Kidney tubule cell (primary cell): Measurements from ENCODE around the gene CHEK1.
"Not testable (repeated sequence)": the region's sequence is repeated elsewhere in the genome, so short reads cannot be mapped to it uniquely, and the experiment has no call there.

Experiments
- DNase-seq: peaks from one replicate; pipeline ENCODE4 v3.0.0-alpha.2; 2018; ENCODE audit warnings: low spot score

CHEK1 gene

DNA sequence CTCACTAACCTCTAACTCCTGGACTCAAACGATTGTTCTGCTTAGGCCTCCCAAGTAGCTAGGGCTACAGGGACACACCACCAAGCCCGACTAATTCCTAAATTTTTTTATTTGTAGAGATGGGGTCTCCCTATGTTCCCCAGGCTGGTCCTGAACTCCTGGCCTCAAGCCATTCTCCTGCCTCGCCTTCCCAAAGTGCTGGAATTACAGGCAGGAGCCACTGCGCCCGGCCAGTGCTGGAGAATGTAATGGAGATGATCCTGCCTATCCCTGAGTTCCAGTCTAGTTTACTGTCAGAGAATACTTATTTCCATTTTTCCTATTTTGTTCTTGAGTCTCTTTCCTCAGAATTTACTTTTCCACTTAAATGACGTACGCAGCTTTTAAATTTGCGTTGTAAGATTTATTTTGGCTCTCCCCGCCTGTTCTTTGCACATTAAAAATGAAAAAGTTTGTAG lies at the start of gene CHEK1:
Gene CHEK1 (plus strand): TSS at position 408 of the 458 bp plus-strand sequence. CDS start 1,606 bp downstream, outside the sequence.
- DNase-seq, result no peak

- not testable (repeated sequence) for DNase-seq
Observed at GRCh38 chr11:125577181-125577580, 47.8 kb upstream of the CHEK1 start.

- no peak for DNase-seq
Observed at GRCh38 chr11:125578783-125579182, 46.2 kb upstream of the CHEK1 start.

DNA sequence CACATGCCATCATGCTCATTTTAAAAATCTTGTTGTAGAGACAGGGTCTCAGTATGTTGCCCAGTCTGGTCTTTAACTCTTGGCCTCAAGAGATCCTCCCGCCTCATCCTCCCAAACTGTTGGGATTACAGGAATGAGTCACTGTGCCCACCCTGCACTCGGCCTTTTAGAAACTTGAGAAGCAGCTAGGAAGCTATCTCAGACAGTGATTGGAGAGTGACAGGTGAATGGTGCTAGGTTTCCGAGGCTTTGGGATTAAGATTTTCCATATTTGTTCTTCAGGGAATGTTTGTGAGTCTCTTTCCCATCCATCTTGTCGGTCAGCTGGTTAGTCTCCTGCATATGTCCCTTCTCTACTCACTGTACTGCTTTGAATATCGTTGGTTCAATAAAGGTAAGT lies 45.2 kb upstream of the CHEK1 start:
- no peak for DNase-seq

DNA sequence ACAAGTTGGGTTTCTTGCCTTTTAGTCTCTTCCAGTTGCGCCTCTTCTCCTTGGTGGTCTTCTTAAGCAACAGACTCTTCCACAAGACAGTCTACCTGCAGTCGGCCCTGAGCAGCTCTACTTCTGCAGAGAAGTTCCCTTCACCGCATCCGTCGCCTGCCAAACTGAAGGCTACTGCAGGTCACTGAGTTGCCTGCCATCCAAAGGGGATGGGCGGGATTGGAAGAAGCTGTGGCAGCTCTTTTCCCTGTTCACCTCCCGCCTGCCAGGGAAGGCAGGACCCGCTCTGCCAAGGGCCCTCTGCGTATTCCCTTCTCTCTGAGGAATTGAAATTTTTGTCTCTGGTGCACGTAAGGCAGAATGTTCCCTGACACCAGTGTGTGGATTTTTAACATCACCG lies 41.5 kb upstream of the CHEK1 start:
- no peak for DNase-seq

DNA sequence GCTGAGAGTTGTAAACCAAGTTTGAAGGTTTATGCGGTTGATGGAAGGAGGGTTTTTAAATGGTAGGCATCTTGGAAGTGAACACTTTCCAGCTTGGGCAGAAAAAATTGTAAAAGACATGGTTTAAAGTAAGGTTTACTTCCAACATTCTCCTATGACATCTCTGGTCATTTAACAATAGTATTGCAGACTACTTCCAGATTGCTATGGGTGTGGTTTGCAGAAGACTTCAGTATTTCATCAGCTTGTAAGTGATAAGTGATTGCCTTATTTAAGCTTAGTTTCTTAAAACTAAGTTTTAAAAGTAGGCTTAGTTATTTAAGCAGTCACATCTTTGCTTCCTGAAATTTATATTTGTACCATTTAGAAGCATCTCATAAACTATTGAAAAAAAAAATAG lies 39.5 kb upstream of the CHEK1 start:
- DNase-seq, result no peak

- no peak for DNase-seq
Observed at GRCh38 chr11:125586623-125587022, 38.3 kb upstream of the CHEK1 start.

GRCh38 chr11:125587480-125587879 lies 37.5 kb upstream of the CHEK1 start:
- no peak for DNase-seq

- DNase-seq, result peak; percentile 54
Observed at GRCh38 chr11:125588505-125588904, 36.5 kb upstream of the CHEK1 start.

DNA sequence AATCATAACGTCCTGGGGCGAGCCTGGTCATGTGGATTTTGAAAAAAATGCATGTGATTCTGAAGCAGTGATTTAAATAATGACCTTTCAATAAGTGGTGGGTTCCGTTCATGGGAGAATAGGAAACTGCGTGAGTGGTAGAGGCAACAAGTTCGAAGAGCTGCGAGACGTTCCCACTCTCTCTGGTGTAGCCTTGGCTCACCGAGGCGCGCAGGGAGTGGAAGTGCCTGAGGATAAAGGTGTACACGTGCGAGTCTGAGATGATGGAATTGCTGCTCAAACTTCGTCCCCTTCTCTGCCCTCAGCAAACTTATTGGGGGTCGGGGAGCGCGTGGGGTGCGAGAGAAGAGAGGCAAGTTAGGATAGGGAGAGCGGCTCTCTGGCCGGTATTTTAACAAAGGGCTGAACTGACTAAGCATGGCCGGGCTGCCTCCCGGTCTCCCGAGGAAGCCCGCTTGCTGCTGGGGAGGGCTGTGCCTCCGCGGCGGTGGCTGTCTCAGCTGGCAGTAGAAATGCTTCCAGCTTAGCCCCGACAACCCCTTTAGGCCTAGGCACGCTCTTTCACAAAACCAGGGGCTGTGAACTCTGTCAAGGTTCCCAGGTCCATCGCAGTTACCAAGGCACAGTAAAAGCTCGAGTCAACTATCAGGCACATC lies 33.2 kb upstream of the CHEK1 start:
- peak; percentile 49 for DNase-seq

DNA sequence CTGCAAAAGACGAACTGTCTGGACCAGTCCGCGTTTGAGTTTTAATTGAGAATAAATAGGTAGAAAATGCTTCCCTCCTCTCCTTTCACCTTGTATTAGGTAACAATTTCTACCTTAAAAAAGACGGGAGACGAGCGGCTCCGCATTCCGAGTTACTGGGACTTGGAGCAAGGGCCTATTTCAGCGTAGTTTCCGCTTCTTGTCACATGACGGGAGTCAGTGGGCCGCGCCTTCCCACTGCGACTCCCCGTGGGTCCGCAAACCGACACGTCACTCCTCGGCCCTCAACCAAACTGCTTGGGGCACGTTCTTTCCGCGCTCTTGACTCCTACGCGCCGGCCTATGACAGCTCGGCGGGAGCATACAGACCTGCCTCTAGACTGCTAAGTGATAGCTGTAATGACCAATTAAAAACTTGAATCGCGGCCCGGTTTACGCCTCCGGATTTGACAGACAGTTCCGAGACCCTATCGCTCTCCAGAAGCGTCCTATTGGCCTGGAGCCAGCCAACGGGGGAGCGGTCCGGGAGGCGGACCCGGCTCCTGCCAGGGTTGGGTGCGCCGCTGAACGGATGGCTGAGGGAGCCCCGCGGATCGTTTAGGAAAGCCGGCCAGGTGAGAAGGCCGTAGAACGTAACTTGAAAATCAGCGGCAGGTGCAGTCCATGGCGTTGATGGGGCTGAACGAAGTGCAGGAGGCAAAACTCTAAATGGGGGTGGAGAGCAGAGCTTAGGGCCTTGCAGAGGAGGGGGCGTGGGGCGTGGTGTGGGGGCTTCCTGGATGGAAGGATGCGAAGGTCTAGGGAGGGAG lies 32.5 kb upstream of the CHEK1 start, which contains the start of gene STT3A:
Gene STT3A (plus strand): TSS at position 548 of the 809 bp plus-strand sequence. CDS start 3,064 bp downstream, outside the sequence.
- DNase-seq, result peak; percentile 100

DNA sequence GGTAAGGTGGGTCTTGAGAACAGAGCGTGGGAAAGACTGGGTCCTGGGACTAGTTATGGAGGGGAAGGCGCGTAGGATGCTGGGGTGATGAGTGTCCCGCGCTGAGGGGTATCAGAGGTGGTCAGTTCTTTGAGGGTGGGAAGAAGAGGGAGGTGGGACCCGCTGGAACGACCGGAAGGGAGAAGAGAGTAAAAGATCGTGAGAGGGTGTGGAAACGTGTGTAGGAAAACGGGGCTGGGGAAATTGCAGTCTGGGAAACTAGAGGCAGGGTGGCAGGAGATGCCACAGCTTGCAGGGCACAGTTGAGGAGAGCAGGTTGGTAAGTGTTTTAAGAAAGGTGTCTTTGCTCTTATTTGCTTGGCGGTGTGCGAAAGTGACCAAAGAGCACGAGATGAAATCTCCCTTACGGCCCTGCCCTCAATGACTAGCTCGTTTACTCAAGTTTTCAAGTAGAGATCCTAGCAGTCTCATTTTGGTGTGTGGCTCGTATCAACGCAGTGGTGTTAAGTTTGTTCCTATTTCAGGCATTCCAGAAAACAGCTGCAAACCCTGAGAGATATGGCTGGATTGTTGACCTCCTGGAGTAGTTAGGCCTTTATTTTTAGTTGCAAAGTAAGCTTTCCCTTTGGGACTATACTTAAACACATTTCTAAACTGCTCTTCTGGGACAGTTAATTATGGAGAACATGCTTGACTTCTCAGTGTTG lies 31.7 kb upstream of the CHEK1 start:
- peak; percentile 70 for DNase-seq

- no peak for DNase-seq
Observed at GRCh38 chr11:125594958-125595357, 30.0 kb upstream of the CHEK1 start.

DNA sequence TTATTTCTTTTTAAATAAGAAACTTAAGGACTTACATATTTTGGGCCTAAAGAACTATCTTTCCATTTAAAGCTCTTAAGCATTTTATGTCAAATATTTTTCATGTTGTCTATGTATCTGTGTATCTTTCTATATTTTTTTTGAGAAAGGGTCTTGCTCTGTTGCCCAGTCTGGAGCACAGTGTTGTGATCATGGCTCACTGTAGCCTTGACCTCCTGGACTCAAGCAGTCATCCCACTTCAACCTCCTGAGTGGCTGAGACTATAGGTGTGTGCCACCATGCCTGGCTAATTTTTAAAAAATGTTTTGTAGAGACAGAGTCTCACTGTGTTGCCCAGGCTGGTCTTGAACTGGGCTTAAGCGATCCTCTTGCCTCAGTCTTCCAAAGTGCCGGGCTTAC lies 24.3 kb upstream of the CHEK1 start:
- DNase-seq, result no peak

DNA sequence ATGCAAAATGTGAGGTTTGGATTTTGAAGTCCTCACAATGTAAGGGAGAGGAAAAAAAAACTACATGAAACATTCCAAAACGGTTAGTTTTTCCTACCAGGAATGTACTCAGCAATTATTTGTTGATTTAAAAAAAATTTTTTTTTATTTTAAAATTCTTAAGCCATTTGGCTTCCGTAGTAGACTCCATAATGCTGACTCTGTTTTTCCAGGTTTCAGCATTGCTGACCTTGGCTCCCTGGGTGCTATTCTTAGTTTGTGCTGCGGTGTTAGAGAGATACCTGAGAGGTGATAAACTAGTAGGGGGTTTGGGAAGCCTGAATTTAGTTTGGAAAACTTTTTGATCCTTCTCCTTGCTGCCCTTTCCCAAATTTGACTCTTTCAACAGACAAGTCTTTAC lies 21.8 kb upstream of the CHEK1 start:
- DNase-seq, result no peak

DNA sequence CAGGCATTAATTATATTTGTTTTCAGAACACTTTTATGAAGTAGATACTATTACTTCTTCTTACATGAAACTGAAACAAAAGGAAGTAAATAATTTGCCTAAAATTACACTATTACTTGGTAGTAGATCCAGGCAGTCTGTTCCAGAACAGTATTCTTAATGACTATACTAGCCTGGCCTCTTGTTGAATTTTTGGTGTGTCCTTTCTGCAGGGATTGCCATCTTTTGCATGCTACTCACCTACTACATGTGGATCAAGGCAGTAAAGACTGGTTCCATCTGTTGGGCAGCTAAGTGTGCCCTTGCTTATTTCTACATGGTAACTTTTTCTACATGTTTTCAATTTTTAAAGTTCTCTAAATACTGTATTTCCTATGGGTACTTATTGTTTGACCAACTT lies 19.5 kb upstream of the CHEK1 start:
- DNase-seq, result no peak

DNA sequence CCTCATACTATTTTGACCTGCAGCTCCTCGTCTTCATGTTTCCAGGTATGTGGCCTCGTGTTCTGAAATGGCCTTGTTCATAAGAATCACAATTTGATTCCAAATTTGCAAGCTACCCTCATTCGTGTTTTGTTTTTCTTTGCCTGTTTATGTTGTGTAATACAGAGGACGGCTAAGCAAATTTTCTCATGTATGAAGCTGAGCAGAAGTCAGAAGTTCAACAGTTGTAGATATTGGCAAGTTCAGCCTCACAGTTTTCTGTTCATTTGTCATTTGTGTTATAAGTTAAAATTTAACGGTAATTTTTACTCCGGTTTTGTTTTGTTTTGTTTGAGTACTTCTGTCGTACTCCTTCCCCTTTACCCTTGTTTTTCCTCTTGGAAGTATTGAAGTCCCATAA lies 15.4 kb upstream of the CHEK1 start:
- no peak for DNase-seq

- no peak for DNase-seq
Observed at GRCh38 chr11:125618383-125618782, 6.6 kb upstream of the CHEK1 start.

DNA sequence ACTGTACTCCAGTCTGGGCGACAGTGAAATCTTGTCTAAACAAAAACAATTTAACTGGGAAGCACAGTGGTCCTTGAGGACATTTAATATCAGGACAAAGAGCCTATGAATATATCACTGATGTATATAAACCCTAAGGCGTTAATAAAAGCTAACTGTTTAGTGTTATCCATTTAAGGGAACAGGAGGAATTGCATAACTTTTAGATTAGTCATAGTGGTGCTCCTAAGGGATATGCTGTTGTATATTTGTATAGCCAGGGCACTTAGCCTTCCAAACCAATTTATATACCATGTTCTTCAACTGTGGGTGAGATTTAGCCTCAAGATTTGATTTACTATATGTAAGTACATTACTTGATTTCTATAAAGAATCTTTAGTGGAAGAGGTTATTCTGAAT lies 3.0 kb upstream of the CHEK1 start:
- DNase-seq, result peak; percentile 40

DNA sequence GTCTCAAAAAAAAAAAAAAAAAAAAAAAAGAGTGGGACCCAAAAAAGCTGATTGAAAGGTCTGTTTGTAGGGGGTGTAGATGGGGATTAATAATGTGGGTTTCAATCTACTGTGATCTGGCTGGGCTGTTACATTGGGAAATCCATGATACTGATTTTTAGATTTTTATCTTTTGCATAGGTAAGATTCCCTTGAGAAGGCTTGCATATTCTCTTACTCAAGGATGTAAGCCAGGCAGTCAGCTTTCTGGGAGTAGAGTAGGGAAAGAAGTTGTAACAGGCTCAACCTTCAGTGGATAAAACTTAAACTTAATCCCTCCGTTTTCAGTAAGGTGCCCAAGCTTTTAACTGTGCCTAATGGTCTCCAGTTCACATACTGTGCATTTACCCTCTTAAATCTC lies 1.9 kb upstream of the CHEK1 start:
- no peak for DNase-seq

GRCh38 chr11:125625225-125625629 lies 264 bp downstream of the CHEK1 start:
- DNase-seq, result no peak

DNA sequence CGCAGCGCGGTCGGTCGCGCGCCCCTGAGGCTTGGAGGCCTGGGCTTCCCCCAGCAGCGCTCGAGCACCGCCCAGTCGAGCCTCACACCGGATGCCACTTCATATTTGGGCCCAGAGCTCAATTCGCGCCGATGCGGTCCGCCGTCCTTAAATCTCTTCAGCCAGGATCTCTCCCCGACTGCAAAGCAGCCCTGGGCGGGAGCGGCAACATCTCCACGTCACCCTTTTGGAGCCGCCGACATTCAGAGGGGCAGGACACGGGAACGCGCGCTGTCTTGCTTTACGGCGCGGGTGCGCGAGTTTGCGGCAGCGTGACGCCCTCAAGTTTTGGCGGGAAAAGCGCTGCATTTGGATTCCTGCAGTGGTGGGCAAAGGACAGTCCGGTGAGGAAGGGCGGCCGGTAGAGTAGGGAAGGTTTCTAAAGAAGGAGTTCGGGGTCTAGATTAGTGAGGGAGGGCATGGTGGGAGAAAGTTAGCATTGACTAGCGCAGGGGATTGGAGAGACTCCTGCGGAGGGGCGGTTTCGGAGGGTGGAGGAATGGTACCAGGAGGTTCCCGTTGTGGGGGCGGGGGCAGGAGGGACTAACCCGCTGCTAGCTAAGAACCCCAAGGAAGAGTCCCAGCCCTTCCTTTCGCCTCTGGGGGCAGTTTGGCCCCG lies 796 bp downstream of the CHEK1 start:
- peak; percentile 91 for DNase-seq
